A549 treated with ZK216348 at 1 μM for 4 hours (cell line): ENCODE data around the gene DAPP1. TPM values are rescaled to one million over a fixed set of nuclear protein-coding genes. Genes with fewer than 3 reads are reported as not detected.

Experiments used
- total RNA-seq: library from RNA; stranded (reverse); fragments of 200-300 nt; extraction: Qiagen RNA extraction; gene quantifications from 5 replicates; pipeline ENCODE4 v1.2.3, GENCODE V29; 2022; ENCODE audit warnings: low read depth

The DAPP1 gene
- total RNA-seq: not detected in 5 replicates

GRCh38 chr4:99816545-99817308, at the start of gene DAPP1:
DAPP1 (plus strand) TSS chr4:99816827; CDS start chr4:99816914, 87 bp downstream.

GRCh38 chr4:99894161-99894997, 77.8 kb downstream of the DAPP1 start, which contains the start of gene LAMTOR3:
LAMTOR3 (minus strand) TSS chr4:99894427; CDS start chr4:99893963, 464 bp downstream.

Other genes with a start within 250 kb of the DAPP1 start
- gene MTTP, start 242.0 kb upstream of the DAPP1 start, total RNA-seq: not detected in 5 replicates
- not detected in 5 replicates for gene C4orf54, start 159.0 kb upstream of the DAPP1 start, total RNA-seq
- 22.7 to 29.4 TPM (median 25.4 TPM) in 5 replicates for gene LAMTOR3, start 77.6 kb downstream of the DAPP1 start, total RNA-seq
- 13.9 to 25.5 TPM (median 15.8 TPM) in 5 replicates for gene DNAJB14, start 129.8 kb downstream of the DAPP1 start, total RNA-seq
- 584 to 664 TPM (median 649 TPM) in 5 replicates for gene H2AZ1, start 133.4 kb downstream of the DAPP1 start, total RNA-seq